Neutrophil (primary cell): Measurements from ENCODE around the gene ASIC2.

Experiments
- H3K27ac ChIP-seq: fragments of 200-600 bp; sonication (generic); 2 replicates; pipeline ENCODE4 v1.5.1; 2016; ENCODE audit warnings: mild to moderate bottlenecking, moderate library complexity
- H3K27me3 ChIP-seq: fragments of 200-600 bp; sonication (generic); 2 replicates; pipeline ENCODE4 v1.6.0; 2016; ENCODE audit warnings: mild to moderate bottlenecking
- H3K36me3 ChIP-seq: fragments of 200-600 bp; sonication (generic); 2 replicates; pipeline ENCODE4 v1.5.1; 2017
- H3K4me1 ChIP-seq, 2 experiments: fragments of 200-600 bp in 1 of 2; sonication (generic) in 1 of 2; 1 replicate in 1 of 2; 2 replicates in 1 of 2; pipeline versions ENCODE4 v1.5.1 to v1.6.1; 2013 to 2016; ENCODE audit warnings: low read depth in 1 of 2, low read length in 1 of 2, mild to moderate bottlenecking in 1 of 2, moderate library complexity in 1 of 2; ENCODE audit not compliant: control insufficient read depth in 1 of 2, insufficient read depth in 1 of 2
- H3K4me3 ChIP-seq, 2 experiments: fragments of 200-600 bp in 1 of 2; sonication (generic) in 1 of 2; 1 replicate in 1 of 2; 2 replicates in 1 of 2; pipeline ENCODE4 v1.5.1; 2013 to 2016; ENCODE audit warnings: low read depth in 1 of 2, low read length in 1 of 2, mild to moderate bottlenecking in 1 of 2, moderate library complexity in 1 of 2
- H3K9me3 ChIP-seq: fragments of 200-600 bp; sonication (generic); 2 replicates; pipeline ENCODE4 v1.5.1; 2016
- CTCF ChIP-seq: fragments of 200-600 bp; sonication (generic); IDR thresholded peaks from 2 replicates; pipeline ENCODE4 v1.5.1; 2016; ENCODE audit warnings: antibody characterized with exemption

ASIC2 gene

DNA sequence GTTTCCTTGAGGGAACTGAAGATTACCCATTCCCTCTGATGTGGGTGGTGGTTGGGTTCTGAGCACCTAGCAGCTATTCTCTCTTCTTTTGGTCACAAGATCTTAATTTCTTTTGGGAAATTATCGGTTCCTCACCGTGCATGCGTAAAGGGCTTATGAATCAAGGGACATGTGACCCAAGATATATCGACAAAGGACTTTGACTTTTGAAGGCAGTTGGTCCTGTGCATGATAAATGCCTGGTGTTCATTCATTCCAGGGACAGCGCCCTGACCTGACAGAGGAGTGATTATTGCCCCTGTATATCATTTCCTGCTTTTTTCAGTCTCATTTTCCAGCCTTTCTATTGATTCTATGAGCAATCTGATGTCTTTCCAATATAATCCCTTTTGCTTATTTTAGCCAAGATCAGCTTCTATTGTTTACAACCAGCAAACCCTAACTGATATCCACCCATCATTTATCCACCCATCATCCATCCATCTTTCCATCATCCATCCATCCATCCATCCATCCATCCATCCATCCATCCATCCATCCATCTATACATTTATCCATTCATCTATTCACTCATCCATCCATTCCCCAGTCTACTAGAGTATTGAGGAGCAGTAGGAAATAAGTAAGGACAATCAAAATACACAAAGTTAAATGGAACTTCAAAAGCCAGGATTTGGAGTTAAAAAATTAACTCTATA is 25.1 kb downstream of the ASIC2 start:
- peaks cover 8% of the 10 kb centered on the region for H3K27me3 ChIP-seq
- no peaks in the 10 kb centered on the region for H3K36me3 ChIP-seq
- TF ChIP-seq CTCF: no peak
- no peak overlapping the region for H3K4me3 ChIP-seq
- H3K4me1 ChIP-seq: no peaks in the 10 kb centered on the region
- H3K9me3 ChIP-seq: no peaks in the 10 kb centered on the region
- no peak overlapping the region for H3K27ac ChIP-seq

GRCh38 chr17:33267271-33267790 is 25.8 kb downstream of the ASIC2 start:
- no peak overlapping the region for H3K4me3 ChIP-seq
- no peaks in the 10 kb centered on the region for H3K9me3 ChIP-seq
- peaks cover 8% of the 10 kb centered on the region for H3K27me3 ChIP-seq
- H3K27ac ChIP-seq: no peak overlapping the region
- TF ChIP-seq CTCF: no peak
- no peaks in the 10 kb centered on the region for H3K4me1 ChIP-seq
- H3K36me3 ChIP-seq: no peaks in the 10 kb centered on the region

GRCh38 chr17:33266611-33267010 is 26.5 kb downstream of the ASIC2 start:
- TF ChIP-seq CTCF: no peak
- Histone ChIP-seq H3K27ac (no peak overlapping the region), H3K36me3 (no peaks in the 10 kb centered on the region), H3K4me1 (no peaks in the 10 kb centered on the region), H3K9me3 (no peaks in the 10 kb centered on the region), H3K4me3 (no peak overlapping the region), H3K27me3 (peaks cover 8% of the 10 kb centered on the region)

GRCh38 chr17:33266116-33266515 is 27.0 kb downstream of the ASIC2 start:
- Histone ChIP-seq H3K4me1 (no peaks in the 10 kb centered on the region), H3K27me3 (peaks cover 8% of the 10 kb centered on the region), H3K27ac (no peak overlapping the region), H3K9me3 (no peaks in the 10 kb centered on the region), H3K36me3 (no peaks in the 10 kb centered on the region), H3K4me3 (no peak overlapping the region)
- no peak for TF ChIP-seq CTCF

- no peaks in the 10 kb centered on the region for H3K9me3 ChIP-seq
- no peaks in the 10 kb centered on the region for H3K36me3 ChIP-seq
- TF ChIP-seq CTCF: no peak
Observed at GRCh38 chr17:33263396-33263795, 29.7 kb downstream of the ASIC2 start.

More at GRCh38 chr17:33263396-33263795, 29.7 kb downstream of the ASIC2 start:
- no peak overlapping the region for H3K4me3 ChIP-seq
- no peaks in the 10 kb centered on the region for H3K4me1 ChIP-seq
- peaks cover 14% of the 10 kb centered on the region for H3K27me3 ChIP-seq
- H3K27ac ChIP-seq: no peak overlapping the region
